Ascending aorta (tissue), 2 donors: ENCODE results near the gene ATOSA. TPM values are rescaled to one million over a fixed set of nuclear protein-coding genes. Genes with fewer than 3 reads are reported as not detected.

ENCODE experiments used
- DNase-seq, 2 donors: peaks; one replicate each; pipeline ENCODE4 v3.0.0-alpha.2; 2019; ENCODE audit warnings: low spot score in 2 of 2
- H3K27ac ChIP-seq, 2 donors: fragments of 200-600 bp; sonication (generic); one replicate each; pipeline ENCODE4 v1.5.1; 2016 to 2017; ENCODE audit warnings: mild to moderate bottlenecking in 1 of 2
- H3K27me3 ChIP-seq: fragments of 200-600 bp; sonication (generic); one replicate; pipeline ENCODE4 v1.5.1; 2017
- H3K36me3 ChIP-seq, 2 donors: fragments of 200-600 bp; sonication (generic); one replicate each; pipeline ENCODE4 v1.5.1; 2016
- H3K4me1 ChIP-seq, 2 donors: fragments of 200-600 bp; sonication (generic); one replicate each; pipeline ENCODE4 v1.5.1; 2016 to 2017; ENCODE audit warnings: mild to moderate bottlenecking in 1 of 2
- H3K4me3 ChIP-seq, 2 donors: fragments of 200-600 bp; sonication (generic); one replicate each; pipeline ENCODE4 v1.5.1; 2016 to 2017; ENCODE audit warnings: mild to moderate bottlenecking in 1 of 2
- H3K9me3 ChIP-seq, 2 donors: fragments of 200-600 bp; sonication (generic); one replicate each; pipeline ENCODE4 v1.5.1; 2016
- intact Hi-C: fragments of 100-400 bp; cut with DNase I; formaldehyde crosslinking; loops from one replicate; pipeline ENCODE4 v1.15.1; 2023
- total RNA-seq: library from RNA; depleted of rRNA; stranded (reverse); fragments of >200 nt; gene quantifications from one replicate; pipeline ENCODE4 v1.1.0, GENCODE V29; 2016
- TF ChIP-seq, protein P1 (sequence below), 3 experiments: fragments of 200-600 bp in 2 of 3; fragments of 450-650 bp in 1 of 3; sonication (generic) in 2 of 3; IDR thresholded peaks; one replicate each; pipeline ENCODE4 v1.5.1; 2016 to 2019; ENCODE audit warnings: antibody characterized with exemption in 3 of 3, mild to moderate bottlenecking in 1 of 3, moderate library complexity in 1 of 3

ATOSA gene
- total RNA-seq, 1 donor from 2014 or later: 29.9 TPM

DNA sequence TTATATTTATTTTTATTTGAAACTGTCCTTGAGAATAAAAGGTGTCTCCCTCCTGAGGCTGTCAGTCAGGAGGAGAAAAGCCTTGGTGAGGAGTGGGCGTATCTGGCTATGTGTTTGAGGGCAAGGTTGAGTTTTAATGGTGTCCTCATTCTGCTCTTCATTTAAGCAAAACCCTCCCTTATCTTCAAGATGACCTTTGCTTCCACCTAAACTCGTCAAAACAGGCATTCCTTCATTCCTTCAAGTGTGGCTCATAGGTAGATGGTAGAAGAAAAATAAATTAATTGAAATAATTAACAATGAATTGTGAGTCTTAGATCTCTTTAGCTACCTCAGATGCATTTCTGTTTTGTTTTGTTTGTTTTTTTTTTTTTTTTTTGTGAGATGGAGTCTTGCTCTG is 39.4 kb upstream of the ATOSA start:
- Histone ChIP-seq H3K27ac (no peak overlapping the region), H3K4me3 (no peak overlapping the region), H3K36me3 (no peaks in the 10 kb centered on the region), H3K4me1 (no peaks in the 10 kb centered on the region), H3K9me3 (no peaks in the 10 kb centered on the region), H3K27me3 (no peaks in the 10 kb centered on the region)
- DNase-seq: no peak
- intact Hi-C loops: no loop called here
- TF ChIP-seq, protein P1, sequence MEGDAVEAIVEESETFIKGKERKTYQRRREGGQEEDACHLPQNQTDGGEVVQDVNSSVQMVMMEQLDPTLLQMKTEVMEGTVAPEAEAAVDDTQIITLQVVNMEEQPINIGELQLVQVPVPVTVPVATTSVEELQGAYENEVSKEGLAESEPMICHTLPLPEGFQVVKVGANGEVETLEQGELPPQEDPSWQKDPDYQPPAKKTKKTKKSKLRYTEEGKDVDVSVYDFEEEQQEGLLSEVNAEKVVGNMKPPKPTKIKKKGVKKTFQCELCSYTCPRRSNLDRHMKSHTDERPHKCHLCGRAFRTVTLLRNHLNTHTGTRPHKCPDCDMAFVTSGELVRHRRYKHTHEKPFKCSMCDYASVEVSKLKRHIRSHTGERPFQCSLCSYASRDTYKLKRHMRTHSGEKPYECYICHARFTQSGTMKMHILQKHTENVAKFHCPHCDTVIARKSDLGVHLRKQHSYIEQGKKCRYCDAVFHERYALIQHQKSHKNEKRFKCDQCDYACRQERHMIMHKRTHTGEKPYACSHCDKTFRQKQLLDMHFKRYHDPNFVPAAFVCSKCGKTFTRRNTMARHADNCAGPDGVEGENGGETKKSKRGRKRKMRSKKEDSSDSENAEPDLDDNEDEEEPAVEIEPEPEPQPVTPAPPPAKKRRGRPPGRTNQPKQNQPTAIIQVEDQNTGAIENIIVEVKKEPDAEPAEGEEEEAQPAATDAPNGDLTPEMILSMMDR (IDR thresholded peaks at IDR 0.05): no peak

DNA sequence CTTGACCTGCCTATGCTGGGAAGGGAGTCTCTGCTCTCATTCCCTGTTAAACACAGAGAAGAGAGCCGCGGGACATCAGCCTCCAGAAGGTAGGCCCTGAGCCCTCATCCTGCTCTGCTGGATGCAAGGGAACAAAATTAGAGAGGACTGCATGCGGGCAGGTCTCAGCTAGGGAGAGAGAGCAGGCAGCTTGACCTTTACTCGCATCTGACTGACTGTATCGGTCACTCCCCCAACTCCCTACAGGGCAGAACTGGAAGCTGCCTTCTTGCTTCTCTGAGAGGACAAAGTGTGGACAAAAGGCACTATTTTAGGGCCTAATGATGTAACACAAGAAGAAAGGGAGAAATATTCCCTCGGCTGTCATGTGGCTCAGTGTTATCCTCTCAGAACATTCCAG is 38.7 kb upstream of the ATOSA start:
- intact Hi-C loops: no loop called here
- no peaks in the 10 kb centered on the region for H3K27me3 ChIP-seq
- DNase-seq: no peak
- H3K27ac ChIP-seq: no peak overlapping the region
- no peaks in the 10 kb centered on the region for H3K36me3 ChIP-seq
- H3K4me1 ChIP-seq: no peaks in the 10 kb centered on the region
- H3K9me3 ChIP-seq: no peaks in the 10 kb centered on the region
- H3K4me3 ChIP-seq: no peak overlapping the region
- TF ChIP-seq, protein P1 (IDR thresholded peaks at IDR 0.05): no peak

DNA sequence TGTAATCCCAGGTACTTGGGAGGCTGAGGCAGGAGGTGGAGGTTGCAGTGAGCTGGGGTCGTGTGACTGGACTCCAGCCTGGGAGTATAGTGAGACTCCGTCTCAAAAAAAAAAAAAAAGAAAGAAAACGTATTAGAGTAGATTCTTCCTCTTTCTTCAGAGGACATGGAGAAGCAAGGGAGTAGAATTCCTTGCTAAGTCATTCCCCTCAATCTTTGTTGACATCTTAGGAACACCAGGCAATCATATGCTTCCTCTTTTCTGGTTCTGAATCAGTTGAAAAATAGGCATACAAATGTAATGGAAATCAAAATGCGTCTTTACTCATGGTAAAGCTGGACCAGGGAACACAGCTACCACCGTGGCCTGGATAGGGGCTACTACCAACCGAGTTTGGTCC is 38.3 kb upstream of the ATOSA start:
- Histone ChIP-seq H3K27ac (no peak overlapping the region), H3K36me3 (no peaks in the 10 kb centered on the region), H3K4me3 (no peak overlapping the region), H3K9me3 (no peaks in the 10 kb centered on the region), H3K4me1 (no peaks in the 10 kb centered on the region), H3K27me3 (no peaks in the 10 kb centered on the region)
- intact Hi-C loops: no loop called here
- TF ChIP-seq, protein P1 (IDR thresholded peaks at IDR 0.05): no peak
- no peak for DNase-seq

DNA sequence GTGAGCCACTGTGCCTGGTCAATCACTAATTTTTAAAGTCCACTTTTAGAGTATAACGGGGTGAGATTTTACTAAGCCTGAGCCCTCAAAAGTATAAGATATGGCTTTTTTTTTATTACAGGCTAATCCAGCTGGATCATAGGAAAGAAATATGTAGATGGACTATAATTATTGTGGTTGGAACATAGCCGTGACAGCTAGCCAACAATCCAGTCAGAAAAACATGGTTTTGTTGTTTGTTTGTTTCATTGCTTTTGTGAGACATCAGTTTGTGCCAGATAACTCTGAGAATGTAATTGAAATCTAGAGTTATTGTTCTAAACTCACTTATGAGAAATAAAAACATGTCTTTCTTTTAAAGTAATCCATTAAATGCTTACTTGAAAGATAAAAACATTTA is 37.3 kb upstream of the ATOSA start:
- H3K27ac ChIP-seq: no peak overlapping the region
- H3K4me1 ChIP-seq: no peaks in the 10 kb centered on the region
- H3K36me3 ChIP-seq: no peaks in the 10 kb centered on the region
- H3K4me3 ChIP-seq: no peak overlapping the region
- no peak for DNase-seq
- TF ChIP-seq, protein P1 (IDR thresholded peaks at IDR 0.05): no peak
- intact Hi-C loops: no loop called here
- no peaks in the 10 kb centered on the region for H3K9me3 ChIP-seq
- no peaks in the 10 kb centered on the region for H3K27me3 ChIP-seq

DNA sequence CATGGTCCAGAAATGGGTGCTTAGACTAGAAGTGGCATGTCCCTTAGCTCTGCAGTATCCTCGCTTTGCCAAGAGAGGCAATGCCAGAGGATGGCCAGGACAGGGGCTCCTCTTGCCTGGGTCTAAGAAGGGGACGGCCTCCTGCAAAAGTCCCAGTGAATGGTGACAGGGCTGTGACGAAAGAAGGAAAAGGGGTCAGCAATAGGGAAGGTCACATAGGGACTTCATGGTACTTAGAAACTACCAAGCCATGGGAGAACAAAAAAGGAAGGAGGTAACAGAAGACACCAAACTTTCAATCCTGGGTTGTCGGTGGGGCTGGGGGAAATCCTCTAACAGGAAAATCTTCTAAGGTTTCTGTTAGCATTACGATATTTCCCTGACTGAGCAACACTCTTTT is 36.2 kb upstream of the ATOSA start:
- no peaks in the 10 kb centered on the region for H3K4me1 ChIP-seq
- no peaks in the 10 kb centered on the region for H3K9me3 ChIP-seq
- H3K4me3 ChIP-seq: no peak overlapping the region
- no peaks in the 10 kb centered on the region for H3K36me3 ChIP-seq
- intact Hi-C loops: no loop called here
- TF ChIP-seq, protein P1 (IDR thresholded peaks at IDR 0.05): no peak
- no peaks in the 10 kb centered on the region for H3K27me3 ChIP-seq
- H3K27ac ChIP-seq: no peak overlapping the region
- DNase-seq: no peak

DNA sequence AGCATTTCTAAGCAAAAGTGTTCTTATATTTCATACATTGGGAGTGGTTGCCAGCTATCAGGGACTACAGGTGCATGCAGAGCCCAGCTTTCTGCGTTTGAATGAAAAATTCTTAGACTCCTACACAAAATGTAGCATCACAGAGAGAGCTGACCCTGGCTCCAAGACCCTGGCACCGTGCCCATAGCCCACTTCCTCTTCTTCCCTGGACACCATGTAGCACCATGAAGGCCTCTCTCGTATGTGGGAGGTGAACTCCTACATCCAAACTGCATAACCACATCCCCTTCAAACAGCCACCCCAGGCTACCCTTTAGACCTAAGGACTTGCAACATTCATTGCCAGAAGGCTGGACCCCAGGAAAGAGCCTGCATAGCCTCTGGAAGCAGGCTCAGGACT is 35.8 kb upstream of the ATOSA start:
- Histone ChIP-seq H3K9me3 (no peaks in the 10 kb centered on the region), H3K27me3 (no peaks in the 10 kb centered on the region), H3K4me3 (no peak overlapping the region), H3K4me1 (no peaks in the 10 kb centered on the region), H3K27ac (no peak overlapping the region), H3K36me3 (no peaks in the 10 kb centered on the region)
- no peak for DNase-seq
- TF ChIP-seq, protein P1 (IDR thresholded peaks at IDR 0.05): no peak
- intact Hi-C loops: no loop called here
